ENCODE data around the gene IL23R. TPM values are rescaled to one million over a fixed set of nuclear protein-coding genes. Genes with fewer than 3 reads are reported as not detected.

IL23R gene
- total and polyA plus RNA-seq, 2 of the 13 experiments (the other 11 are each of a cell fraction or from before 2014, with no cell fraction given): not detected

- CTCF ChIA-PET (ENCODE audit: low intra/inter-chr PET ratio, low total read pairs): no interaction called here
- POLR2A ChIA-PET: no interaction called here
Observed at GRCh38 chr1:67250051-67250653, 83.9 kb downstream of the IL23R start.

GRCh38 chr1:67256291-67257172 lies 90.3 kb downstream of the IL23R start:
- H3K4me3 ChIP-seq (replicated peaks in 1 of 3; ENCODE audit: insufficient read depth in 1 of 3, low read depth in 2 of 3, low read length in 3 of 3): no peak overlapping the region
- H2AFZ ChIP-seq (ENCODE audit: low read length): no peak overlapping the region
- H3K27ac ChIP-seq (ENCODE audit: extremely low read length, insufficient read depth, low read length): no peak overlapping the region
- H3K9ac ChIP-seq (ENCODE audit: insufficient read depth, low read depth, low read length): no peak overlapping the region
- no peaks in the 10 kb centered on the region for H3K79me2 ChIP-seq (ENCODE audit: insufficient read depth, low read length)
- ChIA-PET CTCF (ENCODE audit: low intra/inter-chr PET ratio, low total read pairs) (no interaction called here), POLR2A (no interaction called here)
- no peak for DNase-seq (ENCODE audit: low spot score)
- no peaks in the 10 kb centered on the region for H3K27me3 ChIP-seq (ENCODE audit: control insufficient read depth in 1 of 2, insufficient read depth in 2 of 2, low read length in 2 of 2)
- intact Hi-C loops (cut with micrococcal nuclease; ENCODE audit: unreplicated experiment): loop anchor here (2.0 kb wide), 1 partner anchor 58 kb away; no protein-coding TSS in a partner anchor
- H3K36me3 ChIP-seq (replicated peaks in 1 of 2; ENCODE audit: control insufficient read depth in 1 of 2, insufficient read depth in 2 of 2, low read length in 2 of 2): no peaks in the 10 kb centered on the region
- WGBS (ENCODE audit: low lambda C conversion rate): 3% methylated on average over 2 of the region's 2 CpGs
- no peak for FAIRE-seq
- H4K20me1 ChIP-seq (ENCODE audit: insufficient read depth, low read length): no peaks in the 10 kb centered on the region
- H3K9me3 ChIP-seq (ENCODE audit: low read length): peaks cover 13% of the 10 kb centered on the region
- no peaks in the 10 kb centered on the region for H3K4me1 ChIP-seq (ENCODE audit: insufficient read depth, low read length)
- ATAC-seq: no peak
- no TSS peak for BruUV-seq (replicated peaks)
- H3K4me2 ChIP-seq (ENCODE audit: low read depth, low read length): no peak overlapping the region
- no peak for TF ChIP-seq ZNF557 (CRISPR knock-in tag; IDR thresholded peaks at IDR 0.05)
- 0 out of 2 replicates have a peak, but pooled peaks have one; percentile 14 for TF ChIP-seq CEBPB (IDR thresholded peaks at IDR 0.05; ENCODE audit: borderline replicate concordance, low read depth, low read length)
- in situ Hi-C loops (cut with HindIII; ENCODE audit: extremely low pct_ligation_motif_present, low pct_unique_long_range_greater_than_20kb): no loop called here

More at GRCh38 chr1:67250051-67250653, 83.9 kb downstream of the IL23R start:
- H3K4me1 ChIP-seq (ENCODE audit: insufficient read depth, low read length): no peaks in the 10 kb centered on the region
- FAIRE-seq: no peak
- no peak overlapping the region for H3K27ac ChIP-seq (ENCODE audit: extremely low read length, insufficient read depth, low read length)
- H4K20me1 ChIP-seq (ENCODE audit: insufficient read depth, low read length): no peaks in the 10 kb centered on the region
- no peaks in the 10 kb centered on the region for H3K36me3 ChIP-seq (replicated peaks in 1 of 2; ENCODE audit: control insufficient read depth in 1 of 2, insufficient read depth in 2 of 2, low read length in 2 of 2)
- BruUV-seq (replicated peaks): no TSS peak
- WGBS (ENCODE audit: low lambda C conversion rate): 1% methylated on average over 2 of the region's 2 CpGs
- DNase-seq (ENCODE audit: low spot score): no peak
- no peak overlapping the region for H3K9ac ChIP-seq (ENCODE audit: insufficient read depth, low read depth, low read length)
- no peaks in the 10 kb centered on the region; a peak in 1 of 5 replicates for H3K27me3 ChIP-seq (ENCODE audit: control insufficient read depth in 1 of 2, insufficient read depth in 2 of 2, low read length in 2 of 2)
- no peaks in the 10 kb centered on the region for H3K79me2 ChIP-seq (ENCODE audit: insufficient read depth, low read length)
- no peak overlapping the region for H3K4me2 ChIP-seq (ENCODE audit: low read depth, low read length)
- ATAC-seq: no peak
- TF ChIP-seq ZFP36 (IDR thresholded peaks at IDR 0.05; ENCODE audit: borderline replicate concordance, low read depth, low read length, partially characterized antibody): peak; percentile 84
- TF ChIP-seq ZNF724P (CRISPR knock-in tag; IDR thresholded peaks at IDR 0.05; ENCODE audit: borderline replicate concordance): peak; percentile 42; the same call in 1 of the 2 replicates
- TF ChIP-seq ZBTB34 (CRISPR knock-in tag; IDR thresholded peaks at IDR 0.05): no peak
- no peak overlapping the region for H3K4me3 ChIP-seq (replicated peaks in 1 of 3; ENCODE audit: insufficient read depth in 1 of 3, low read depth in 2 of 3, low read length in 3 of 3)
- H3K9me3 ChIP-seq (ENCODE audit: low read length): peaks cover 44% of the 10 kb centered on the region
- intact Hi-C loops (cut with micrococcal nuclease; ENCODE audit: unreplicated experiment): no loop called here
- in situ Hi-C loops (cut with HindIII; ENCODE audit: extremely low pct_ligation_motif_present, low pct_unique_long_range_greater_than_20kb): no loop called here
- H2AFZ ChIP-seq (ENCODE audit: low read length): no peak overlapping the region
